Endothelial cell of umbilical vein (primary cell): ENCODE results near the gene NRF1. TPM values are rescaled to one million over a fixed set of nuclear protein-coding genes. Genes with fewer than 3 reads are reported as not detected.

Experiments
- BruUV-seq: library from RNA; stranded (reverse); fragments of 400-500 nt; replicated peaks from 2 replicates; lab custom pipeline; 2021; lab: Mats Ljungman, UMichigan
- CTCF ChIA-PET: fragments of 300-600, 350-600 bp; sonication (Branson Sonifier 250); formaldehyde crosslinking; loops from one replicate; lab custom pipeline; 2021; ENCODE audit warnings: antibody characterized with exemption, inconsistent platforms; lab: Charles Lee
- POLR2A ChIA-PET: fragments of 300-600, 350-600 bp; sonication (Branson Sonifier 250); formaldehyde crosslinking; loops from one replicate; lab custom pipeline; 2021; ENCODE audit warnings: antibody characterized with exemption, inconsistent platforms; lab: Charles Lee
- DNase-seq: peaks from one replicate; pipeline ENCODE4 v3.0.0-alpha.2; 2011; ENCODE audit warnings: low read depth, low spot score
- FAIRE-seq: peaks from 2 replicates; lab custom pipeline; 2011; peaks lifted over from hg19 to GRCh38; lab: Jason Lieb, UNC
- H2AFZ ChIP-seq: 2 replicates; pipeline ENCODE4 v1.6.0; 2012; ENCODE audit warnings: low read depth, low read length, control low read depth, inconsistent platforms
- H3K27ac ChIP-seq: 2 replicates; pipeline ENCODE4 v1.5.1; 2011; ENCODE audit warnings: low read depth, mild to moderate bottlenecking, control low read depth, low read length, moderate library complexity; ENCODE audit not compliant: insufficient read depth
- H3K27me3 ChIP-seq, 2 experiments: 2 replicates each; pipeline versions ENCODE4 v1.6.0 to v1.6.1; 2011; ENCODE audit warnings: low read length in 2 of 2, mixed read lengths in 1 of 2; ENCODE audit not compliant: control insufficient read depth in 2 of 2, insufficient read depth in 2 of 2
- H3K36me3 ChIP-seq, 2 experiments: 2 replicates in 1 of 2; 3 replicates in 1 of 2; pipeline ENCODE4 v1.5.1; 2011; ENCODE audit warnings: low read length in 2 of 2, mild to moderate bottlenecking in 1 of 2, moderate library complexity in 1 of 2; ENCODE audit not compliant: control insufficient read depth in 2 of 2, insufficient read depth in 2 of 2; ENCODE audit errors: extremely low read depth in 1 of 2
- H3K4me1 ChIP-seq: 3 replicates; pipeline ENCODE4 v1.5.1; 2011; ENCODE audit warnings: mild to moderate bottlenecking, low read length; ENCODE audit not compliant: control insufficient read depth, insufficient read depth; ENCODE audit errors: extremely low read depth
- H3K4me2 ChIP-seq: 2 replicates; pipeline ENCODE4 v1.6.1; 2011; ENCODE audit warnings: low read length, control low read depth, mixed read lengths; ENCODE audit not compliant: insufficient read depth
- H3K4me3 ChIP-seq, 3 experiments: fragments of 200-600 bp in 1 of 3; sonication (generic), shearing (Covaris generic) in 1 of 3; replicated peaks in 1 of 3; 2 replicates each; pipeline ENCODE4 v1.5.1; 2011 to 2016; ENCODE audit warnings: control low read depth in 3 of 3, low read length in 3 of 3, mild to moderate bottlenecking in 2 of 3, inconsistent platforms in 1 of 3, low read depth in 1 of 3, moderate library complexity in 1 of 3; ENCODE audit not compliant: insufficient read depth in 1 of 3
- H3K79me2 ChIP-seq: 2 replicates; pipeline ENCODE4 v1.6.0; 2012; ENCODE audit warnings: low read length, inconsistent platforms; ENCODE audit not compliant: control insufficient read depth, insufficient read depth
- H3K9ac ChIP-seq: replicated peaks from 2 replicates; pipeline ENCODE3; 2011; ENCODE audit warnings: low read length, control low read depth; ENCODE audit not compliant: insufficient read depth; ENCODE audit errors: extremely low read depth
- H3K9me1 ChIP-seq: replicated peaks from 3 replicates; pipeline ENCODE4 v1.6.0; 2011; ENCODE audit warnings: mild to moderate bottlenecking, low read length; ENCODE audit not compliant: control insufficient read depth, insufficient read depth; ENCODE audit errors: extremely low read depth
- H3K9me3 ChIP-seq: replicated peaks from 2 replicates; pipeline ENCODE4 v1.5.1; 2012; ENCODE audit warnings: low read length, inconsistent platforms; ENCODE audit not compliant: control insufficient read depth, insufficient read depth
- H4K20me1 ChIP-seq: replicated peaks from 2 replicates; pipeline ENCODE3; 2011; ENCODE audit warnings: mild to moderate bottlenecking, low read length; ENCODE audit not compliant: control insufficient read depth, insufficient read depth; ENCODE audit errors: extremely low read depth
- EZH2 ChIP-seq: IDR thresholded peaks from 2 replicates; pipeline ENCODE4 v1.6.1; 2012; ENCODE audit warnings: borderline replicate concordance, low read depth, mild to moderate bottlenecking, moderate library complexity, low read length, inconsistent platforms; ENCODE audit not compliant: severe bottlenecking
- FOS ChIP-seq: IDR thresholded peaks from 2 replicates; pipeline ENCODE4 v1.6.1; 2011; ENCODE audit warnings: mild to moderate bottlenecking, low read length, moderate library complexity, borderline replicate concordance; ENCODE audit not compliant: insufficient read depth
- GATA2 ChIP-seq: IDR thresholded peaks from 2 replicates; pipeline ENCODE4 v1.7.0; 2011; ENCODE audit warnings: low read depth, mild to moderate bottlenecking, moderate library complexity, mixed read lengths, low read length; ENCODE audit not compliant: insufficient read length, insufficient read depth
- JUN ChIP-seq: IDR thresholded peaks from 2 replicates; pipeline ENCODE4 v1.6.1; 2011; ENCODE audit warnings: borderline replicate concordance, low read depth; ENCODE audit not compliant: insufficient read length, insufficient read depth
- MYC ChIP-seq: IDR thresholded peaks from one replicate; pipeline ENCODE4 v1.6.1; 2011; ENCODE audit warnings: mild to moderate bottlenecking, low read depth, low read length
- POLR2A ChIP-seq: IDR thresholded peaks from 2 replicates; pipeline ENCODE4 v1.6.1; 2012; ENCODE audit warnings: low read depth, mild to moderate bottlenecking, control low read depth, low read length
- POLR2AphosphoS5 ChIP-seq: IDR thresholded peaks from 2 replicates; pipeline ENCODE4 v1.6.1; 2012; ENCODE audit warnings: low read depth, mild to moderate bottlenecking, control low read depth, low read length, moderate library complexity; ENCODE audit not compliant: insufficient read depth
- dilution Hi-C: fragments of 300-500 bp; cut with MboI; formaldehyde crosslinking; loops from one replicate; pipeline ENCODE4 v1.15.0; 2019; ENCODE audit warnings: low sequenced_read_pairs; ENCODE audit not compliant: extremely low pct_ligation_motif_present
- intact Hi-C: fragments of 100-400 bp; cut with micrococcal nuclease; formaldehyde crosslinking; loops from one replicate; pipeline ENCODE4 v1.10.0; 2022
- polyA plus RNA-seq, 4 experiments: library from polyadenylated mRNA; depleted of rRNA in 3 of 4; stranded (reverse) in 3 of 4; unstranded in 1 of 4; fragments of >200 nt; gene quantifications; 2 replicates each; pipeline versions ENCODE4 v1.2.1 to v1.2.3, GENCODE V29; 2011 to 2012; ENCODE audit warnings: missing spikeins in 1 of 4
- total RNA-seq: library from RNA; stranded (reverse); gene quantifications from 2 replicates; pipeline ENCODE4 v1.2.3, GENCODE V29; 2021
- TF ChIP-seq, protein P1 (sequence below), 2 donors: IDR thresholded peaks; 1 replicate in 1 of 2; 2 replicates in 1 of 2; pipeline ENCODE4 v1.5.1; 2011; ENCODE audit warnings: low read length in 2 of 2, mild to moderate bottlenecking in 2 of 2, moderate library complexity in 2 of 2, control low read depth in 1 of 2, inconsistent platforms in 1 of 2, low read depth in 1 of 2; ENCODE audit not compliant: insufficient read depth in 1 of 2; ENCODE audit errors: extremely low read depth in 1 of 2
- TF ChIP-seq, protein P2 (sequence below): IDR thresholded peaks from 2 replicates; pipeline ENCODE4 v1.6.1; 2011; ENCODE audit not compliant: insufficient read depth, insufficient read length

Gene NRF1
- total and polyA plus RNA-seq, 2 donors (not counting 3 experiments of a cell fraction or from before 2014, with no cell fraction given) = 14.6 to 20.3 TPM

DNA sequence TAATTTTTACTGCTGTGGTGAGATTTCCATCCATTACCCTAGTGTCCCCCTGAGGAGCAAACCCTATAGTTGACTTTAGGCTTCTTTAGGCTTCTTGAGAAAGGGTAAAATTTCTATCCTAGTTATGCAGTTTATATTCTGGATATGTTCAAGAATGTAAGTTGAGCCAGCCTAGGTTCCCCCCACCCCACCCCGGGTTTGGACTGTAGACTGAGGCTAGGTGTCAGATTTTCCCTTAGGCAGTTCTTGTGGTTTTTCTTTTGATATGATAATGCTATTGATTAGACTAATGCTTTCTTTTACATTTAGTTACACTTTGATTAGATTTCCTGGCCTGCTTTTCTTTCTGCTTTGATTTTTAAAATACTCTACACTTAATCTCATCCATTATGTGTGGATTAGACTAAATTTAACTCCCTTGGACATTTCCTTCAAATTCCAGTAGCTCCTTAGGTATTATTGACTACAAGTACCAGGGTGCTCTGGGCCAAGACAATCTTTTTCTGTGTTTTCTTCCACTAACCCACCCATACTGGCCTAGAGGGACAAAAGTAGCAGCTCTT lies 37.7 kb downstream of the NRF1 start:
- no peak overlapping the region for H3K4me3 ChIP-seq
- H3K4me2 ChIP-seq = no peak overlapping the region
- TF ChIP-seq JUN = no peak
- TF ChIP-seq, protein P1, sequence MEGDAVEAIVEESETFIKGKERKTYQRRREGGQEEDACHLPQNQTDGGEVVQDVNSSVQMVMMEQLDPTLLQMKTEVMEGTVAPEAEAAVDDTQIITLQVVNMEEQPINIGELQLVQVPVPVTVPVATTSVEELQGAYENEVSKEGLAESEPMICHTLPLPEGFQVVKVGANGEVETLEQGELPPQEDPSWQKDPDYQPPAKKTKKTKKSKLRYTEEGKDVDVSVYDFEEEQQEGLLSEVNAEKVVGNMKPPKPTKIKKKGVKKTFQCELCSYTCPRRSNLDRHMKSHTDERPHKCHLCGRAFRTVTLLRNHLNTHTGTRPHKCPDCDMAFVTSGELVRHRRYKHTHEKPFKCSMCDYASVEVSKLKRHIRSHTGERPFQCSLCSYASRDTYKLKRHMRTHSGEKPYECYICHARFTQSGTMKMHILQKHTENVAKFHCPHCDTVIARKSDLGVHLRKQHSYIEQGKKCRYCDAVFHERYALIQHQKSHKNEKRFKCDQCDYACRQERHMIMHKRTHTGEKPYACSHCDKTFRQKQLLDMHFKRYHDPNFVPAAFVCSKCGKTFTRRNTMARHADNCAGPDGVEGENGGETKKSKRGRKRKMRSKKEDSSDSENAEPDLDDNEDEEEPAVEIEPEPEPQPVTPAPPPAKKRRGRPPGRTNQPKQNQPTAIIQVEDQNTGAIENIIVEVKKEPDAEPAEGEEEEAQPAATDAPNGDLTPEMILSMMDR (IDR thresholded peaks at IDR 0.05; ENCODE audit: extremely low read depth in 1 of 2, insufficient read depth in 1 of 2, low read depth in 1 of 2, low read length in 2 of 2) = no peak
- no peak for TF ChIP-seq MYC
- TF ChIP-seq POLR2A = no peak
- no peak for TF ChIP-seq GATA2
- no peak for TF ChIP-seq FOS
- no peak for TF ChIP-seq EZH2
- no peak for TF ChIP-seq POLR2AphosphoS5
- TF ChIP-seq, protein P2, sequence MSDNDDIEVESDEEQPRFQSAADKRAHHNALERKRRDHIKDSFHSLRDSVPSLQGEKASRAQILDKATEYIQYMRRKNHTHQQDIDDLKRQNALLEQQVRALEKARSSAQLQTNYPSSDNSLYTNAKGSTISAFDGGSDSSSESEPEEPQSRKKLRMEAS = no peak
- H2AFZ ChIP-seq = no peak overlapping the region
- no peaks in the 10 kb centered on the region for H4K20me1 ChIP-seq
- no peaks in the 10 kb centered on the region for H3K9me1 ChIP-seq
- ChIA-PET CTCF (interaction anchor here (4.4 kb wide), 1 partner anchor 37 kb away, joined by 19 read pairs; the partner anchor contains the start of gene NRF1), POLR2A (no interaction called here)
- no peaks in the 10 kb centered on the region for H3K36me3 ChIP-seq
- H3K4me1 ChIP-seq = peaks cover 3% of the 10 kb centered on the region
- dilution Hi-C loops (no loop called here), intact Hi-C loops (no loop called here)
- BruUV-seq = no TSS peak
- no peak overlapping the region for H3K9ac ChIP-seq
- peaks cover 13% of the 10 kb centered on the region for H3K79me2 ChIP-seq
- DNase-seq (no peak), FAIRE-seq (no peak)
- H3K9me3 ChIP-seq = no peaks in the 10 kb centered on the region
- H3K27me3 ChIP-seq = no peaks in the 10 kb centered on the region
- H3K27ac ChIP-seq = no peak overlapping the region
